Epithelial cell of prostate (primary cell): ENCODE results near the gene AP3D1.
"Not testable (repeated sequence)": the region's sequence is repeated elsewhere in the genome, so short reads cannot be mapped to it uniquely, and the experiment has no call there.

Experiments used
- DNase-seq: peaks from one replicate; pipeline ENCODE4 v3.0.0-alpha.2; 2011; ENCODE audit warnings: low read depth, low spot score
- H3K27ac ChIP-seq: fragments of 450-650 bp; 2 replicates; pipeline ENCODE4 v1.5.1; 2017; ENCODE audit warnings: mild to moderate bottlenecking

The AP3D1 gene

GRCh38 chr19:2131012-2131975 is 20.1 kb downstream of the AP3D1 start:
- H3K27ac ChIP-seq, DNase-seq: not testable (repeated sequence)

- H3K27ac ChIP-seq, result no peak overlapping the region
- no peak for DNase-seq
These were observed 21.2 kb downstream of the AP3D1 start for GRCh38 chr19:2129892-2130770.

- no peak overlapping the region for H3K27ac ChIP-seq
- DNase-seq, result no peak
These were observed 21.9 kb downstream of the AP3D1 start for GRCh38 chr19:2129486-2129885.

GRCh38 chr19:2129022-2129421 is 22.3 kb downstream of the AP3D1 start:
- DNase-seq, result no peak
- no peak overlapping the region for H3K27ac ChIP-seq

- not testable (repeated sequence) for H3K27ac ChIP-seq, DNase-seq
These were observed 23.1 kb downstream of the AP3D1 start for GRCh38 chr19:2128252-2128651.

- DNase-seq, result no peak
These were observed 23.6 kb downstream of the AP3D1 start for GRCh38 chr19:2127758-2128157.

GRCh38 chr19:2126879-2127518 is 24.4 kb downstream of the AP3D1 start:
- no peak for DNase-seq
- no peak overlapping the region for H3K27ac ChIP-seq

More at GRCh38 chr19:2127758-2128157, 23.6 kb downstream of the AP3D1 start:
- H3K27ac ChIP-seq, result no peak overlapping the region

GRCh38 chr19:2123682-2124387 is 27.5 kb downstream of the AP3D1 start:
- H3K27ac ChIP-seq, result no peak overlapping the region
- DNase-seq, result no peak

- no peak overlapping the region for H3K27ac ChIP-seq
- no peak for DNase-seq
These were observed 28.4 kb downstream of the AP3D1 start for GRCh38 chr19:2122982-2123381.

GRCh38 chr19:2122251-2122650 is 29.1 kb downstream of the AP3D1 start:
- no peak for DNase-seq
- H3K27ac ChIP-seq, result no peak overlapping the region

- no peak for DNase-seq
- H3K27ac ChIP-seq, result no peak overlapping the region
These were observed 29.8 kb downstream of the AP3D1 start for GRCh38 chr19:2121416-2122051.

GRCh38 chr19:2120821-2121220 is 30.5 kb downstream of the AP3D1 start:
- DNase-seq, result no peak
- no peak overlapping the region for H3K27ac ChIP-seq

GRCh38 chr19:2119921-2120785 is 31.2 kb downstream of the AP3D1 start:
- DNase-seq, result no peak
- H3K27ac ChIP-seq, result no peak overlapping the region

GRCh38 chr19:2118438-2118837 is 32.9 kb downstream of the AP3D1 start:
- no peak for DNase-seq
- no peak overlapping the region for H3K27ac ChIP-seq

GRCh38 chr19:2117215-2117960 is 34.0 kb downstream of the AP3D1 start:
- no peak overlapping the region for H3K27ac ChIP-seq
- DNase-seq, result no peak

GRCh38 chr19:2116507-2116906 is 34.9 kb downstream of the AP3D1 start:
- no peak overlapping the region for H3K27ac ChIP-seq
- DNase-seq, result no peak

GRCh38 chr19:2115911-2116426 is 35.4 kb downstream of the AP3D1 start:
- DNase-seq, result no peak
- no peak overlapping the region for H3K27ac ChIP-seq

- H3K27ac ChIP-seq, result no peak overlapping the region
- DNase-seq, result no peak
These were observed 36.0 kb downstream of the AP3D1 start for GRCh38 chr19:2115324-2115723.
